SH-SY5Y (cell line): ENCODE measurements around the gene DIP2C.

Source experiments
- GATA2 ChIP-seq: IDR thresholded peaks from 2 replicates; pipeline ENCODE4 v1.6.1; 2011; ENCODE audit warnings: mild to moderate bottlenecking, low read depth, low read length
- GATA3 ChIP-seq: IDR thresholded peaks from 2 replicates; pipeline ENCODE4 v1.6.1; 2011; ENCODE audit warnings: low read depth, mild to moderate bottlenecking, low read length, moderate library complexity

- no peak for TF ChIP-seq GATA2
- no peak for TF ChIP-seq GATA3
These were observed 171.5 kb downstream of the DIP2C start for GRCh38 chr10:517872-518475.
